ENCODE measurements around the gene RUNX1. TPM values are rescaled to one million over a fixed set of nuclear protein-coding genes. Genes with fewer than 3 reads are reported as not detected.
"Not testable (repeated sequence)": the region's sequence is repeated elsewhere in the genome, so short reads cannot be mapped to it uniquely, and the experiment has no call there.

The RUNX1 gene
- total RNA-seq, 4 donors from 2014 or later = 3.9 to 14.5 (median 5.8) TPM

GRCh38 chr21:34970167-34970500 is 79.0 kb downstream of the RUNX1 start:
- peaks cover 7% of the 10 kb centered on the region for H3K27me3 ChIP-seq
- H3K36me3 ChIP-seq = no peaks in the 10 kb centered on the region
- H3K4me3 ChIP-seq = no peak overlapping the region
- 76 to 82% methylated on average over 2 of the region's 2 CpGs for WGBS, 2 donors (ENCODE audit: low coverage in 1 of 2)
- ATAC-seq = no peak
- TF ChIP-seq CTCF (IDR thresholded peaks at IDR 0.05) (no peak), EP300 (IDR thresholded peaks at IDR 0.05) (no peak), POLR2A (IDR thresholded peaks at IDR 0.05) (no peak), POLR2AphosphoS5 (IDR thresholded peaks at IDR 0.05) (no peak)
- no peaks in the 10 kb centered on the region for H3K9me3 ChIP-seq
- H3K27ac ChIP-seq = no peak overlapping the region
- no peaks in the 10 kb centered on the region for H3K4me1 ChIP-seq

GRCh38 chr21:34969423-34970166 is 79.5 kb downstream of the RUNX1 start:
- H3K9me3 ChIP-seq = no peaks in the 10 kb centered on the region
- no peak for TF ChIP-seq EP300 (IDR thresholded peaks at IDR 0.05)
- TF ChIP-seq POLR2A (IDR thresholded peaks at IDR 0.05) = no peak
- no peak for TF ChIP-seq CTCF (IDR thresholded peaks at IDR 0.05)
- no peak for TF ChIP-seq POLR2AphosphoS5 (IDR thresholded peaks at IDR 0.05)
- no peak overlapping the region for H3K4me3 ChIP-seq
- H3K27ac ChIP-seq = no peak overlapping the region
- no peaks in the 10 kb centered on the region for H3K4me1 ChIP-seq
- no peaks in the 10 kb centered on the region for H3K36me3 ChIP-seq
- peaks cover 12% of the 10 kb centered on the region for H3K27me3 ChIP-seq
- no peak for ATAC-seq
- 27 to 41% methylated on average over 8 of the region's 8 CpGs for WGBS, 2 donors (ENCODE audit: low coverage in 1 of 2)

GRCh38 chr21:34968414-34969333 is 80.4 kb downstream of the RUNX1 start:
- H3K4me1 ChIP-seq = no peaks in the 10 kb centered on the region
- H3K9me3 ChIP-seq = no peaks in the 10 kb centered on the region
- no peaks in the 10 kb centered on the region for H3K36me3 ChIP-seq
- peaks cover 16% of the 10 kb centered on the region for H3K27me3 ChIP-seq
- H3K4me3 ChIP-seq = no peak overlapping the region
- ATAC-seq = no peak
- TF ChIP-seq CTCF (IDR thresholded peaks at IDR 0.05) (no peak), EP300 (IDR thresholded peaks at IDR 0.05) (no peak), POLR2AphosphoS5 (IDR thresholded peaks at IDR 0.05) (no peak), POLR2A (IDR thresholded peaks at IDR 0.05) (no peak)
- H3K27ac ChIP-seq = no peak overlapping the region
- WGBS, 2 donors (ENCODE audit: low coverage in 1 of 2) = 59 to 87% methylated on average over 7 to 11 of the region's 13 CpGs

- 67 to 94% methylated on average over 4 to 6 of the region's 10 CpGs for WGBS, 2 donors (ENCODE audit: low coverage in 1 of 2)
- Histone ChIP-seq H3K27me3 (peaks cover 20% of the 10 kb centered on the region), H3K27ac (no peak overlapping the region), H3K4me1 (no peaks in the 10 kb centered on the region), H3K4me3 (no peak overlapping the region), H3K9me3 (no peaks in the 10 kb centered on the region), H3K36me3 (no peaks in the 10 kb centered on the region)
- no peak for ATAC-seq
- no peak for TF ChIP-seq CTCF (IDR thresholded peaks at IDR 0.05)
These were observed 81.4 kb downstream of the RUNX1 start for GRCh38 chr21:34967509-34968289.

- not testable (repeated sequence) for H3K4me1 ChIP-seq, H3K27ac ChIP-seq, H3K9me3 ChIP-seq, H3K4me3 ChIP-seq, ATAC-seq, H3K36me3 ChIP-seq
- 92 to 96% methylated on average over 4 to 11 of the region's 11 CpGs for WGBS, 2 donors (ENCODE audit: low coverage in 1 of 2)
- H3K27me3 ChIP-seq = peaks cover 21% of the 10 kb centered on the region
These were observed 82.2 kb downstream of the RUNX1 start for GRCh38 chr21:34966881-34967280.
